CD4-positive, alpha-beta T cell treated with Interleukin-17A for 4 hours (primary cell): Measurements from ENCODE around the gene ANXA4.
"Not testable (repeated sequence)": the region's sequence is repeated elsewhere in the genome, so short reads cannot be mapped to it uniquely, and the experiment has no call there.

Source experiments
- DNase-seq: peaks from one replicate; pipeline ENCODE4 v3.0.0-alpha.2; 2020; ENCODE audit warnings: mixed read lengths

Gene ANXA4

DNA sequence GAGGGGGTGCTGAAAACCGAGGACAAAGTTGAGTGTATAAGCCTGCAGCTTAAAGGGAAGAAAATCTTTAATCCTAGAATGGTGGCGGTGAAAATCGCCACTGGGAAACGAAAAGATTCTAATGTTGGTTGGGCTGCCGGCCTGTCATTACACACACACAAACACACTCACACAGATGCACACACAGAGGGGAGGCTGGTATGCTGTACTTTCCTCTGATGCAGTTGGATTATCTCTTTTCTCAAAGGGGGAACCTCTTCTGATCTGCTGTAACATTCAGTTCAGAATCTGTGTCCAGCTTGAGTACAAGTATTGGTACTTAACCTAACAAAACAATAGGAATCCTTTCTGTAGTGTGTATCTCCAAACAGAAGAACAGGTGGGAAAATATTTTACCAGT, 39.0 kb downstream of the ANXA4 start:
- DNase-seq: no peak

DNA sequence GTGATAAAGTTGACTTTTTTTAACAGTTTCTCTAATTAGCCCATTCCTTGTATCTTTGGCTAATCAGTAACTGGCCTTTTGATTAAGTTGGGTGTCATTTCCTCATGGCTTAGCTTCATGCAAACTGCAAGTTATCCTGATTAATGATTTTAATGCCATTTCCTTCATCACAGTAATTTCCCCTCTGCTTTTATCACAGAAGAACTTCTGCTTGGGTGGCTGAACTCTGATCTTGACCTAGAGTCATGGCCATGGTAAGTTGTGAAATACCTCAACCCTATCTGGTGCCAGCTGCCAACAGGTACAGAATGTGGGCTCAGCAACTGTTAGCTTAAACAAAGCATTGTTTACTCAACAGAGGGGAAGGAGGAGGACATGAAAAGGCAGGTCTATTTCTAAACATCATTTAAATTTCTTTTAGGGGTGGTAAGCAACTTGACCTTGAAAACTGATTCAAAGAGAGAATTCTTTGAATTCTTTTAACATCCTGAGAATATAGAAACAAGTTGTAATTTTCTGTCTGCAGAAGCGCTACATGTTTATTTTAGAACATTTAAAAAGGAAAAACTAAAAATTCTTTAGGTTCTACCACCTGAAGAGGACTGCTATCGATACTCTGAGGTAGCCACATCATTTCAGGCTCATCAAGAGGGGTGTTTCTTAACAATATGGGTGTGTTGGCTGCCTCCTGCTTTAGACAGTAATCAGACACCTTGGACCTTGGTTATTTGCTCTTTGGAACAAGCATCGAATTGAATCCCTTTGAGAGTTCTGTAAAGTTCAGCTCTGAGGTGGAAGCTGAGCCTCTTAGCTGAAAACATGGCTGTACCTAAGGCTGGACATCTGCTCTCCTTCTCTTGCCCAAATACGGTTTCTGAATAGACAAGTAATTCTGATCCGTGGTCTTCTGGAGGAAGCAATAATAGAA, 39.7 kb downstream of the ANXA4 start:
- DNase-seq: no peak

DNA sequence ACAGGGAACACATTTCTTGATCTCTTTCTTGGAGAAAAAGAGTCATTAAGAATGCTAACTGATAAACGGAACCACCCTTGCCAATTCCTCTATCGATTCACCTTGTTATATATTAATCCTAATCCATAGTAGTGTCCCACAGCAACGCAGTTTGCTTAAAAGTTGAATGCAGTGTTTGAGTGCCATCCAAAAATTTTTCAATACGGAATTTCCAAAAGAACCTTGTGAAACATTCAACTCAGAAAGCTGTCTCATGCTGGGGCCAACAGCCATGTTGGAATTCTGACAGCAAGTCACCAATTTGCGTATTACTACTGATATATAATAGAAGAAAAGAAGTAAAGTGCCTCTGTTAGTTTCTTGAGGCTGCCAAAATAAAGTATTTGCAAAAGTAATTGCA, 42.3 kb downstream of the ANXA4 start:
- DNase-seq: no peak

DNA sequence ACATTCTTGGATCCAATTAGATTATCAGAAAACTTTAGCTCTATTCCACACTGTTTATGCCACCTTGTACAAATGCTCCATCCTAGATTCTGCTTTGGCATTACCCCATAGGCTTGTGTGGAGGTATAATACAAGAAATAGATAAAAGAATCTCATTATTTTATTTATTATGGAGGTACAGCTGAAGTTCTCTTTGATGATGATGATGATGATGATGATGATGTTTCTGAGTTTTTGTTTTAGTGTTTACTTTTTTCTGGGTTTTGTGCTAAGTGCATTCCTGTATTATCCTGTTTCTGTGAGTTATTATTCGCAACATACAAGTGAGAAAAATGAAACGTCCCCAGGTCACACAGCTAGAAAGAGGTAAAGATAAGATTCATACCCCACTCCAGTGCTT, 43.4 kb downstream of the ANXA4 start:
- DNase-seq: no peak

DNA sequence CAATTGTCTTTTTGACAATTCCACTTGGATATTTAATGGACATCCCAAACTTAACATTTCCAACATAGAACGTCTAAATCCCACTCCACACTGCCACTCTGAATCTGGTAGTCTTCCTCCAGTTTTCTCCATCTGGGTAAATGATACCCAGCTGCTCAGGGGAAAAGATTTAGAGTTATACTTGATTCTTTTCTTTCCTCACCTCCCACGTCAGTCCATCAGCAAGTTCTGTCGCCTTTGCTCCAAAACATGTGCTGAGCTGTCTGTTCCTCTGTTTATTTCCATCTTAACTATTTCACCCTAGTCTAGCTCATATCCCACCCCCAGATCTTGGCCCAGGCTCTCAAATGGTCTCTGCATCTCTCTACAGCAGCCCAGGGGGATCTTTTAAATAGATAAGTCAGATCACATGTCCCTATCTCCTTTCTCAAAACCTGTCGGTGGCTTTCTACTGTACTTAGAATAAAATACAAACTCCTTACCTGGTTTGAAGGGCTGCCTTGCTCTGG, 44.2 kb downstream of the ANXA4 start:
- DNase-seq: no peak

DNA sequence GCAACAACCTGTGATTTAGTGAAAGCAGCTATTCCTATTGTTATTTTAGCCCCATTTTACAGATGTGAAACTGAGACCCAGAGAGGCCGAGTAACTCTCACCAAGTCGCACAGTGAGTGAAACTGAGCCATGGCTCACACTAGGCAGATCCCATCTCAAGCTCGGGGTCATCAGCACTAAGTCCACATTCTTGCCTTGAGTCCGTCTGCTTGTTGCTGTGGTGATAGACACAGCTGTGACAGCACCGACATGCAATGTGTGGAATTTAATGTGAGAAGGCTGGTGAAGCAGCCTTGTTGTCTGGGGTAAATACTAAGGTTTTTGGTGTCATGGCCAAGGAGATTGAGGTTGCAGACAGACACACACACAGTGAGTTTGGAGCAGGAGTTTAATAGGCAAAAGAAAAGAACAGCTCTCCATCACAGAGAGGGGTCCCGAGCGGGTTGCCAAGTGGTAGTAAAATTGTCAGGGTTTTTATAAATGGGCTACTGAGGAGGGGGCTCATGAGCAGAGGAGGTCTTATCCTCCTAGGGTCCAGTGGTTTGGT, 47.3 kb downstream of the ANXA4 start:
- DNase-seq: no peak

- no peak for DNase-seq
Observed at GRCh38 chr2:69789772-69790600, 48.1 kb downstream of the ANXA4 start.

GRCh38 chr2:69790601-69790959, 48.6 kb downstream of the ANXA4 start:
- DNase-seq: no peak

DNA sequence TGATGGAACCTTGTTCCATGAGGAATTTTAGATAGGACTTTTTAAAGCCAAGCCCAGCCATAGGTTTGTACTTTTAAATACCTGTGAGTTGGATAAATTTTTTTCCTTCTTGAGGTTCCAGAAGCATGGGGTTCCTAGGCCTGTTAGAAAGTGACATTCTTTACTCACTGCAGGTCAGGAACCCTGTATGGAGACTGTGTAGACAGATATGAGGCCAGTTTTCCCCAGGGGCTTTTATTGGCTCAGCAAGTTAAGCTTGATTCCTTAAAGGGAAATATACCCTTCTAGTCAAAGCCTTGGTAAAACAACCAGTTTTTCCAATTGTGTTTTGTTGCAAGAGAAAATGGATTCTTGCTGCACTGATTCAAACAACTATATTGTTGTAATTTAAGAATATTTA, 49.1 kb downstream of the ANXA4 start:
- no peak for DNase-seq

- DNase-seq: no peak
Observed at GRCh38 chr2:69796174-69796573, 54.2 kb downstream of the ANXA4 start.

- DNase-seq: no peak
Observed at GRCh38 chr2:69797235-69797634, 55.3 kb downstream of the ANXA4 start.

DNA sequence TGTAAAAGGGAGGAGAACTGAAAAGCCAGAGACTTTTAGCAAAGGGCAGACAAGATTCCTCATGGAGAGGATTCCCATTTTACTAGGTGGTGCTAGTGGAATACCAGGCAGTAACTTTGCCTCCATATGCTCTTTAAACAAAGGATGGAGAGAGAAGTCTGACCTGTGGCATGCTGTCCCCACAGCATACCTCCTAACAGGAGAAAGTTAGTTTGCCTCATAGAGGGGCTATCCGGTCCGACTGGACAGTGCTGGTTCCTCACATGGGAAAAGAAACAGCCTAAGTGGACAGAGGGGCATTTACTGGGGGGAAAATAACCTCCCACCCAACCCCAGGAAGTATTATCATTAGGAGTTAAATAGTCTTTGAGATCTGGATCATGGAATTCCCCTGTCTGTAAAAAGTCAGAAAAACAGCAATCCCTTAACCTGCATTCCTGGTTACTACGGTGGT, 55.9 kb downstream of the ANXA4 start:
- DNase-seq: no peak

- no peak for DNase-seq
Observed at GRCh38 chr2:69798290-69798908, 56.5 kb downstream of the ANXA4 start.

DNA sequence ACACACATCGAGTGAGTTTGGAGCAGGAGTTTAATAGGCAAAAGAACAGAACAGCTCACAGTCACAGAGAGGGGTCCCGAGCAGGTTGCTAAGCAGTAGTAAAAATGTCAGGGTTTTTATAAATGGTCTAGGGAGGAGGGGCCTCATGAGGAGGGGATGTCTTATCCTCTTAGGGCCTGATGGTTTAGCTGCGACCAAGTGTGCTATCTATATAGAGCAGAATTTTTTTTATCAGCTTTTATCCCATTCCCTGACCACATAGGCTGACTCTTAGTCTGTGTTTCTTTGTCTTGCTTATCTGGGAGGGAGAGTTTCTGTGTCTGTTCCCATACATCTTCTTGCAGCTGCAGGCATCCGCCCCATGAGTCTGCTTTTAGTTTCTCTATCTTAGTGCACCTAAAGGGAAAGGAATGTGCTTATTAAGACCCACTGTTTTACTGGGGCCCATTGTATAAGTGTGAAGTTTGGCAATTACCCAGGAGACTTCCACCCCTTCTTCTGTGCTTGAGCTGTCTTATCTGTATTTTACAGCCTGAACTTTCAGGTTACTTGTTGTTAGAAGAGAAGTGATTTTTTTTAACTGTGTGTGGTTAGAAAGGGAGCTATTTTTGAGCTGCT, 57.1 kb downstream of the ANXA4 start:
- no peak for DNase-seq

GRCh38 chr2:69801745-69802290, 59.9 kb downstream of the ANXA4 start:
- DNase-seq: no peak

- not testable (repeated sequence) for DNase-seq
Observed at GRCh38 chr2:69802781-69803367, 60.9 kb downstream of the ANXA4 start.

GRCh38 chr2:69804416-69804815, 62.5 kb downstream of the ANXA4 start:
- DNase-seq: peak; percentile 41

DNA sequence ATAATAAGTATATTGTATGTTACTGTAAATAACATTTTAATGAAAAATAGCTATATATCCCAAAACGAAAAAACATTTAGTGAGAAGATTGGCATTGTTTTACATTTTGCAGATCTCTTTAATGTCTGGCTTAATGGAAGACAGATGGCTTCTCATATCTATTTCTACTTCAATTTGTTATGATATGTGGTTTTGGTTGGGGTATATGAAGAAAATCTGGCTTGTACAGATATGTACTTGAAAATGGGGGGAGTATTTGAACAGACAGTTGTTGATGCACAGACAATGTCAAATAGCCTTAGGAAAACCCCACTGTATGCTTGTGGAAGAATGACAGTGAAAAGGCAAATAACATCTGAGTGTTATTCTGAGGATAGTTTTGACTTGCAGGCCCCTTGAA, 64.0 kb downstream of the ANXA4 start:
- DNase-seq: no peak

DNA sequence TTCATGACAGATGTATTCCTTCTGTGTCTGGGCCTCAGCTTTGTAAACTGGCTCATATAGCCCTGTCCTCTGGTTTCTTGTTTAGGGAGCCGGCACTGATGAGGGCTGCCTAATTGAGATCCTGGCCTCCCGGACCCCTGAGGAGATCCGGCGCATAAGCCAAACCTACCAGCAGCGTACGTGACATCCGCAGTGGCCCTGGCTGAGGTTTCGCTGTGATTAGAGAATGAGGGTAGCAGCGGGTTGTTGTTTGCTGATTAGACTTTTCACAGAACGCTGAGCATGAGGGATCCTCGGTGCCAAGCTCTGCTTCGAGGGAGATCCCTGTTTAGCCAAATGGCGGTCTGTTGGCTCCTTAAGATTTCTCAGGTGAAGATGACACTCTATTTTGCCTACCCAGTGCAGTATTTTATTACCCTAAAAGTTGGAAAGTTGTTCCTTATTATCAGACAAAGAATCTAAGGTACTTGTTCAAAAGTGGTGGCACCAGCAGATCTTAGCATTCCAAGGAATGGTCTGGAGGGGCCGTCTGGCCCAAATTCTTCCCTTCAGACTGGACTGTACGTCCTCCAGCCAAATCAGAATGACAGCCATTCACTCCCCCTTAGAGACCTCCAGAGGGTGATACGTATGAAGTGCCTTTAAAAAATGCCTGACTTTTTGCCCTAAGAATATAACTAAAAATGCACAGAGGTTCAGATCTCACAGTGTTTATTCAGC, 66.0 kb downstream of the ANXA4 start:
- no peak for DNase-seq

GRCh38 chr2:69810550-69810949, 68.6 kb downstream of the ANXA4 start:
- no peak for DNase-seq

DNA sequence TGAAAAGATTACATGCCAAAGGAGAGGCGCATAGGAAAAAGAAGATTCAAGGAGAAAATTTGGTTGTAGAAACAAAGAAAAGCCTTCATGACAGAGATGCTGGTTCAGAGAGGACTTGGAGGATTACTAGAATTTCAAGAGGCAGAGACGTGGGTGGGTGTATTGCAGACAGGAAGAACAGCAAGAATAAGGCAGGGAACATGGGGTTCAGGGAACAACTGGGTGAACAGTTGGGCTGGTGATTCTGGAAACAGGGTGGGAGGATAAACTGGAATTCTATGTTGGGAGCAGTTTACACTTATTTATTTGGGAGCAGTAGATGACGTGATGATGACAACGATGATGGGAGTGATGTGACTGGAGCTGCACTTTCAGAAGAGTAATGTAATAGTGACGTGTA, 69.1 kb downstream of the ANXA4 start:
- DNase-seq: no peak
